ENCODE data around the gene EGFR. TPM values are rescaled to one million over a fixed set of nuclear protein-coding genes. Genes with fewer than 3 reads are reported as not detected.

Gene EGFR
- total and polyA plus RNA-seq, 2 experiments from 2014 or later, result 21.6 to 51.0 TPM

DNA sequence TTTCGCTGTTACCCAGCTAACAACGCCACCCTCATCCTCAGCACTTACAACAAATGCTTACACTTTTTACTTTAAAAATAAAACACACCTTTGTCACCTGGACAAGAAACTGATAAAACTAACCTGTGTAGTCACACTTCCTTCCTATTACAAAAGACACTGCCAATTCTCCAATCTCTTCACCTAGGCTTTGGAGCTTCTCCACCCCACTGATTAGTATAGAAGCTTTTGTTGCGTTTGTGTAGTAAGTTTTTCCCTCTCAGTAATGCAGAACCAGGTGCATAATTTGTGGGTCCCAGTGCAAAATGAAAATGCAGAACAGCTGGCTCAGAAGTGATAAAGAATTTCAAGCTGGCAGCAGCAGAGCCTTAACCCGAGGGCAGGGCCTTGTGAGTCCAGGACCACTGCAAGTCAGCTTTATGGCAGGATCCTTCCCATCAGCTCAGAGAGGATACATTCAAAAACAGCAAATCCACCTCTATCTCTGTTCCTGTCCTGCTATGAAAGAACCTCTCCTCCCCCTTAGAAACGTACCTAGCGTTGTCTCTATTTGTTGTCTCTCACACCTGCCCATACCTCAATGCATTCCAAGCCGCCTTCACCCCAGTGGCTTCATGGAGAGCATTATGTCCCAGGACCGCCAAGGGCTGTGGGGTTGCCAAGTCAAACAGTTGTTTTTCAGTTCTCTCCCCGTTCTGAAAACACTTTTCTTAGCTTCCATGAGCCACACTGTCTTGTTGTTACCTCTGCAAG lies 40.3 kb upstream of the EGFR start:
- Histone ChIP-seq H3K27ac (no peak overlapping the region), H3K4me3 (no peak overlapping the region), H3K4me2 (no peak overlapping the region), H3K79me2 (no peaks in the 10 kb centered on the region), H2AFZ (no peak overlapping the region), H3K9me3 (ENCODE audit: low read depth) (no peaks in the 10 kb centered on the region), H3K27me3 (no peaks in the 10 kb centered on the region), H3K4me1 (ENCODE audit: insufficient read depth) (no peaks in the 10 kb centered on the region), H4K20me1 (ENCODE audit: insufficient read depth, poor library complexity, severe bottlenecking) (no peaks in the 10 kb centered on the region), H3K9me2 (replicated peaks; ENCODE audit: insufficient read depth) (no peaks in the 10 kb centered on the region), H3K36me3 (replicated peaks; ENCODE audit: insufficient read depth, low read depth) (no peaks in the 10 kb centered on the region)
- TF ChIP-seq CTCF (IDR thresholded peaks at IDR 0.05; ENCODE audit: poor library complexity) (no peak), EZH2 (IDR thresholded peaks at IDR 0.05; ENCODE audit: borderline replicate concordance) (no peak), EZH2phosphoT487 (IDR thresholded peaks at IDR 0.05; ENCODE audit: low read depth, severe bottlenecking, unreplicated experiment) (no peak)
- no peak for DNase-seq (ENCODE audit: low spot score)
- WGBS (ENCODE audit: low lambda C conversion rate, missing lambda C conversion rate), result 82% methylated on average over 9 of the region's 9 CpGs

- Histone ChIP-seq H3K9me2 (replicated peaks; ENCODE audit: insufficient read depth) (no peaks in the 10 kb centered on the region), H3K27me3 (no peaks in the 10 kb centered on the region), H3K36me3 (replicated peaks; ENCODE audit: insufficient read depth, low read depth) (no peaks in the 10 kb centered on the region), H3K79me2 (no peaks in the 10 kb centered on the region), H3K4me2 (no peak overlapping the region), H4K20me1 (ENCODE audit: insufficient read depth, poor library complexity, severe bottlenecking) (no peaks in the 10 kb centered on the region), H3K27ac (no peak overlapping the region), H3K4me3 (no peak overlapping the region), H2AFZ (no peak overlapping the region), H3K4me1 (ENCODE audit: insufficient read depth) (no peaks in the 10 kb centered on the region), H3K9me3 (ENCODE audit: low read depth) (no peaks in the 10 kb centered on the region)
- DNase-seq (ENCODE audit: low spot score), result no peak
- WGBS (ENCODE audit: low lambda C conversion rate, missing lambda C conversion rate), result 89% methylated on average over 14 of the region's 14 CpGs
- TF ChIP-seq EZH2 (IDR thresholded peaks at IDR 0.05; ENCODE audit: borderline replicate concordance), result no peak
- TF ChIP-seq CTCF (IDR thresholded peaks at IDR 0.05; ENCODE audit: poor library complexity), result no peak
- TF ChIP-seq EZH2phosphoT487 (IDR thresholded peaks at IDR 0.05; ENCODE audit: low read depth, severe bottlenecking, unreplicated experiment), result no peak
Measured at GRCh38 chr7:54980521-54980920, 38.3 kb upstream of the EGFR start.

DNA sequence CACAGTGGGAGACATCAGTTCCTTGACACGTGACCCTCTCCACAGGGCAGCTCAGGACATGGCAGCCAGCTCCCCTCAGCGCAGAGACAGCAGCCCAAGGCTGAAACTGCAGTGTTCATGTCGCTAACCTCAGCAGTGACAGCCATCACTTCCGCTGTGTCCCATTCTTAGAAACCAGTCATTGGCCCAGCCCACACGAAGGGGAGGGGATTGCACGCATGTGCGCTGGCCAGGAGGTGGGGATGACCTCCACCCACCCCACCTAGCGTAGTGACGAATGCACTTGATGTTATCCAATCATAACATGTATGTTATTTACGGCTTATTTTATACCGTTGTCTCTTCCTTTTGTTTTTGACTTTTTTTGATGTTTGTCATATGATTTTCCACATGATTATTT lies 36.9 kb upstream of the EGFR start:
- Histone ChIP-seq H3K4me1 (ENCODE audit: insufficient read depth) (no peaks in the 10 kb centered on the region), H4K20me1 (ENCODE audit: insufficient read depth, poor library complexity, severe bottlenecking) (no peaks in the 10 kb centered on the region), H3K79me2 (no peaks in the 10 kb centered on the region), H3K4me3 (no peak overlapping the region), H3K4me2 (no peak overlapping the region), H3K27ac (no peak overlapping the region), H3K9me2 (replicated peaks; ENCODE audit: insufficient read depth) (no peaks in the 10 kb centered on the region), H2AFZ (no peak overlapping the region), H3K27me3 (no peaks in the 10 kb centered on the region), H3K36me3 (replicated peaks; ENCODE audit: insufficient read depth, low read depth) (no peaks in the 10 kb centered on the region), H3K9me3 (ENCODE audit: low read depth) (no peaks in the 10 kb centered on the region)
- 91% methylated on average over 11 of the region's 11 CpGs for WGBS (ENCODE audit: low lambda C conversion rate, missing lambda C conversion rate)
- TF ChIP-seq EZH2phosphoT487 (IDR thresholded peaks at IDR 0.05; ENCODE audit: low read depth, severe bottlenecking, unreplicated experiment), result no peak
- no peak for TF ChIP-seq CTCF (IDR thresholded peaks at IDR 0.05; ENCODE audit: poor library complexity)
- no peak for TF ChIP-seq EZH2 (IDR thresholded peaks at IDR 0.05; ENCODE audit: borderline replicate concordance)
- no peak for DNase-seq (ENCODE audit: low spot score)

Data from hepatocyte (in vitro differentiated cells).